GM12878 (cell line): ENCODE results near the gene CCDC9B. TPM values are rescaled to one million over a fixed set of nuclear protein-coding genes. Genes with fewer than 3 reads are reported as not detected.

Experiments used
- ATAC-seq: fragments of 200-7000 bp; cut with Tn5 transposase; 3 replicates; pipeline ENCODE4 v1.9.1; 2020; ENCODE audit warnings: mild to moderate bottlenecking, moderate library complexity
- BruUV-seq: library from RNA; stranded (reverse); fragments of 400-500 nt; replicated peaks from 2 replicates; lab custom pipeline; 2021; lab: Mats Ljungman, UMichigan
- CTCF ChIA-PET: fragments of 300-600 bp; sonication (Branson Sonifier 250); formaldehyde crosslinking; extraction: SDS; loops from one replicate; lab custom pipeline; 2021; ENCODE audit warnings: inconsistent platforms; lab: Yijun Ruan, JAX
- POLR2A ChIA-PET: fragments of 350-600 bp; formaldehyde crosslinking; extraction: SDS; loops from one replicate; lab custom pipeline; 2021; ENCODE audit warnings: inconsistent platforms; lab: Charles Lee
- RAD21 ChIA-PET: fragments of 300-600 bp; sonication (Branson Sonifier 250); formaldehyde crosslinking; loops from one replicate; lab custom pipeline; 2023; ENCODE audit warnings: antibody characterized with exemption; ENCODE audit not compliant: unreplicated experiment; lab: Charles Lee
- SMC1A ChIA-PET: fragments of 300-600 bp; sonication (Branson Sonifier 250); formaldehyde crosslinking; loops from one replicate; lab custom pipeline; 2023; ENCODE audit not compliant: unreplicated experiment, uncharacterized antibody; lab: Charles Lee
- DNase-seq: peaks from one replicate; pipeline ENCODE4 v3.0.0-alpha.2; 2011; ENCODE audit warnings: low read depth, low spot score
- FAIRE-seq: peaks from 3 replicates; lab custom pipeline; 2011; peaks lifted over from hg19 to GRCh38; lab: Jason Lieb, UNC
- H2AFZ ChIP-seq: 2 replicates; pipeline ENCODE4 v1.6.0; 2011; ENCODE audit warnings: low read depth, low read length, control low read depth; ENCODE audit not compliant: control insufficient read depth
- H3K27ac ChIP-seq: 2 replicates; pipeline ENCODE4 v1.5.1; 2011; ENCODE audit warnings: control low read depth; ENCODE audit not compliant: control insufficient read depth, insufficient read depth
- H3K27me3 ChIP-seq, 2 experiments: replicated peaks in 1 of 2; 2 replicates each; pipeline versions ENCODE4 v1.6.0 to v1.6.1; 2011; ENCODE audit warnings: low read length in 1 of 2; ENCODE audit not compliant: control insufficient read depth in 2 of 2, insufficient read depth in 2 of 2
- H3K36me3 ChIP-seq, 2 experiments: 2 replicates each; pipeline ENCODE4 v1.5.1; 2011; ENCODE audit warnings: low read length in 1 of 2; ENCODE audit not compliant: control insufficient read depth in 2 of 2, insufficient read depth in 2 of 2
- H3K4me1 ChIP-seq: 2 replicates; pipeline ENCODE4 v1.6.1; 2011; ENCODE audit warnings: mild to moderate bottlenecking, low read length, moderate library complexity, mixed read lengths; ENCODE audit not compliant: control insufficient read depth, insufficient read depth
- H3K4me2 ChIP-seq: 2 replicates; pipeline ENCODE4 v1.6.0; 2011; ENCODE audit warnings: control low read depth; ENCODE audit not compliant: control insufficient read depth, insufficient read depth
- H3K4me3 ChIP-seq: fragments of 200-600 bp; sonication (generic); 2 replicates; pipeline ENCODE4 v1.5.1; 2016
- H3K79me2 ChIP-seq: 2 replicates; pipeline ENCODE4 v1.6.0; 2011; ENCODE audit warnings: low read length; ENCODE audit not compliant: control insufficient read depth, insufficient read depth
- H3K9ac ChIP-seq: 2 replicates; pipeline ENCODE4 v1.8.0; 2011; ENCODE audit warnings: low read length, control low read depth, mixed read lengths; ENCODE audit not compliant: control insufficient read depth, insufficient read depth
- H3K9me3 ChIP-seq: replicated peaks from 3 replicates; pipeline ENCODE4 v1.5.1; 2011; ENCODE audit warnings: mild to moderate bottlenecking, low read length; ENCODE audit not compliant: control insufficient read depth, insufficient read depth
- H4K20me1 ChIP-seq: 2 replicates; pipeline ENCODE4 v1.6.0; 2011; ENCODE audit not compliant: control insufficient read depth, insufficient read depth
- CHD2 ChIP-seq: IDR thresholded peaks from 2 replicates; pipeline ENCODE4 v1.6.1; 2011; ENCODE audit warnings: low read depth, low read length, improper control_type of control experiment, borderline replicate concordance
- CHD4 ChIP-seq: fragments of 200-600 bp; sonication (generic); IDR thresholded peaks from 2 replicates; pipeline ENCODE4 v1.6.1; 2016; ENCODE audit warnings: mild to moderate bottlenecking
- FOS ChIP-seq: IDR thresholded peaks from 3 replicates; pipeline ENCODE4 v1.6.1; 2011; ENCODE audit warnings: borderline replicate concordance; ENCODE audit not compliant: insufficient read length; ENCODE audit errors: extremely low read depth
- IKZF2 ChIP-seq, 2 experiments: fragments of 450-650 bp; IDR thresholded peaks; 2 replicates each; pipeline ENCODE4 v1.6.1; 2017; ENCODE audit warnings: mild to moderate bottlenecking in 2 of 2, moderate library complexity in 2 of 2
- JUNB ChIP-seq: IDR thresholded peaks from 2 replicates; pipeline ENCODE4 v1.6.1; 2016; ENCODE audit warnings: antibody characterized with exemption, mild to moderate bottlenecking
- KLF5 ChIP-seq: fragments of 450-650 bp; IDR thresholded peaks from 2 replicates; pipeline ENCODE4 v1.6.1; 2014; ENCODE audit warnings: mild to moderate bottlenecking; ENCODE audit not compliant: partially characterized antibody
- NRF1 ChIP-seq: conservative IDR thresholded peaks from 2 replicates; pipeline ENCODE4 v1.6.1; 2011; ENCODE audit warnings: mild to moderate bottlenecking, low read depth, low read length, improper control_type of control experiment
- SMAD1 ChIP-seq: fragments of 450-650 bp; IDR thresholded peaks from 2 replicates; pipeline ENCODE4 v1.6.1; 2018; ENCODE audit warnings: mild to moderate bottlenecking, low read depth; ENCODE audit not compliant: partially characterized antibody
- TCF12 ChIP-seq: IDR thresholded peaks from 2 replicates; pipeline ENCODE4 v1.6.1; 2011; ENCODE audit warnings: low read depth, mild to moderate bottlenecking, low read length
- YBX1 ChIP-seq: fragments of 450-650 bp; IDR thresholded peaks from 2 replicates; pipeline ENCODE4 v1.6.1; 2016; ENCODE audit warnings: antibody characterized with exemption
- WGBS: methylation state at CpG from one replicate; pipeline ENCODE4 v1.1.6; 2016; ENCODE audit warnings: low lambda C conversion rate; ENCODE audit not compliant: insufficient replicate concordance, insufficient coverage; ENCODE audit errors: missing lambda C conversion rate; 5-methylcytosine and 5-hydroxymethylcytosine counted together
- in situ Hi-C: fragments of 300-500 bp; cut with MboI; formaldehyde crosslinking; loops from 9 replicates; pipeline ENCODE4 v1.14.3; 2018; ENCODE audit warnings: mixed read lengths
- intact Hi-C: fragments of 100-400 bp; cut with micrococcal nuclease; formaldehyde crosslinking; loops from one replicate; pipeline ENCODE4 v1.14.2; 2022; ENCODE audit not compliant: unreplicated experiment
- polyA plus RNA-seq, 11 experiments: library from polyadenylated mRNA; depleted of rRNA in 4 of 11; unstranded in 6 of 11; stranded (reverse) in 5 of 11; fragments of >200 nt; fragmentation: Nextera tagmentation in 4 of 11; fragmentation: Illumina TruSeq in 1 of 11; extraction: Ambion mirVana in 4 of 11; extraction: Trizol in 1 of 11; gene quantifications; 1 replicate in 1 of 11; 2 replicates in 10 of 11; pipeline versions ENCODE4 v1.2.1 to v1.2.3, GENCODE V29; 2011 to 2016; ENCODE audit warnings: inconsistent platforms in 2 of 11, missing spikeins in 2 of 11, low read depth in 1 of 11
- total RNA-seq, 4 experiments: library from RNA; depleted of rRNA in 3 of 4; stranded (reverse); fragments of >200 nt in 3 of 4; fragmentation: Illumina TruSeq in 1 of 4; extraction: Trizol in 1 of 4; gene quantifications; 2 replicates each; pipeline versions ENCODE4 v1.2.1 to v1.2.3, GENCODE V29; 2013 to 2021
- TF ChIP-seq, protein P1 (sequence below): fragments of 150-350 bp; IDR thresholded peaks from 2 replicates; pipeline ENCODE4 v1.6.1; 2014; ENCODE audit warnings: mild to moderate bottlenecking, low read depth, low read length
- TF ChIP-seq, protein P2 (sequence below): fragments of 450-650 bp; IDR thresholded peaks from 2 replicates; pipeline ENCODE4 v1.6.1; 2014; ENCODE audit warnings: mild to moderate bottlenecking
- TF ChIP-seq, protein P3 (sequence below): fragments of 450-650 bp; IDR thresholded peaks from 2 replicates; pipeline ENCODE4 v1.6.1; 2017; ENCODE audit warnings: mild to moderate bottlenecking, moderate library complexity

Gene CCDC9B
- total and polyA plus RNA-seq, 10 of the 15 experiments (the other 5 are each of a cell fraction or from before 2014, with no cell fraction given) = 0.01 to 0.08 (median 0.03) TPM; not detected in 6

DNA sequence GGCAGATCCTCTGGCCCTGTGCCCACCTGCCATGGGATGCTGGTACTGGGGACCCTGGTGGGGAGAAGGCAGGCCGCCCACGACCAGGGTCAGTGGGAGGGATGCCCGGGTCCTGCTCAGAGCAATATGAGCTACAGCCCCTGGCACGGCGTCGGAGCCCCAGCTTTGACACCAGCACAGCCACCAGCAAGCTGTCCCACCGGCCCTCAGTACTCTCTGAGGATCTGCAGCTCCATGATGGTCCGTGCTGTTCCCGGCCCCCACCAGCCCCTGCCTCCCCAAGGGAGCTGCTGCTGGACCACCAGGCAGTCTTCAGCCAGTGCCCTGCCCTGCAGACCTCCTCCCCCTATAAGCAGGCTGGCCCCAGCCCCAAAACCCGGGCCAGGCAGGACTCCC, 28.7 kb upstream of the CCDC9B start (continued):
- TF ChIP-seq FOS = no peak
- TF ChIP-seq YBX1 = no peak
- no peak for TF ChIP-seq CHD4
- no peak for TF ChIP-seq IKZF2 (IDR thresholded peaks at IDR 0.05)
- TF ChIP-seq TCF12 = no peak
- TF ChIP-seq SMAD1 = no peak

DNA sequence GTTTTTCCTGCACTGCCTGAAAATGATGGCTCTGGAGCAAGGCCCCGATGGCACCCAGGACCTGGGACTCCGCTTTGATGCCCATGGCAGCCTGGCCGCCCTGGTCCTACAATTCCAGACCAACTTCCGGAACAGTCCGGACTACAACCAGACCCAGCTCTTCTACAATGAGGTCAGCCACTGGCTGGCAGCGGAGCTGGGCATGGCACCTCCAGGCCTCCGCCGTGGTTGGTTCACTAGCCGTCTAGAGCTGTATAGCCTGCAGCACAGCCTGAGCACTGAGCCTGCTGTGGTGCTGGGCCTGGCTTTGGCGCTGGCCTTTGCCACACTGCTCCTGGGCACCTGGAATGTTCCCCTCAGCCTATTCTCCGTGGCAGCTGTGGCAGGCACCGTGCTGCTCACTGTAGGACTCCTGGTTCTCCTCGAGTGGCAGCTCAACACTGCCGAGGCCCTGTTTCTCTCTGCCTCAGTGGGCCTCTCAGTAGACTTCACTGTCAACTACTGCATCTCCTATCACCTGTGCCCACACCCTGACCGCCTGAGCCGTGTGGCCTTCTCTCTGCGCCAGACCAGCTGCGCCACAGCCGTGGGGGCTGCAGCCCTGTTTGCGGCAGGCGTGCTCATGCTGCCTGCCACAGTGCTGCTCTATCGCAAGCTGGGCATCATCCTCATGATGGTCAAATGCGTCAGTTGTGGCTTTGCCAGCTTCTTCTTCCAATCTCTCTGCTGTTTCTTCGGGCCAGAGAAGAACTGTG, 28.2 kb upstream of the CCDC9B start:
- Histone ChIP-seq H2AFZ (no peak overlapping the region), H4K20me1 (no peaks in the 10 kb centered on the region), H3K4me3 (no peak overlapping the region), H3K4me1 (peaks cover 8% of the 10 kb centered on the region), H3K9ac (no peak overlapping the region), H3K27me3 (peaks cover 3 to 5% of the 10 kb centered on the region in 2 experiments), H3K36me3 (no peaks in the 10 kb centered on the region), H3K9me3 (no peaks in the 10 kb centered on the region), H3K79me2 (no peaks in the 10 kb centered on the region), H3K4me2 (no peak overlapping the region), H3K27ac (no peak overlapping the region)
- WGBS = 79% methylated on average over 22 of the region's 24 CpGs
- CTCF ChIA-PET = interaction anchor here (1.2 to 7.5 kb wide), 10 partner anchors 15 to 54 kb away, joined by 3 to 58 read pairs (median 5); partner anchors contain the start of gene IVD
- ATAC-seq = no peak
- RAD21 ChIA-PET = interaction anchor here (0.8 to 1.4 kb wide), 3 partner anchors 9 to 54 kb away, joined by 3 read pairs; no protein-coding TSS in a partner anchor
- POLR2A ChIA-PET = interaction anchor here (0.5 kb wide), 1 partner anchor 19 kb away, joined by 3 read pairs; no protein-coding TSS in a partner anchor
- DNase-seq = no peak
- SMC1A ChIA-PET = interaction anchor here (1.2 to 2.4 kb wide), 3 partner anchors 23 to 53 kb away, joined by 3 to 8 read pairs (median 4); no protein-coding TSS in a partner anchor
- no peak for FAIRE-seq
- no TSS peak for BruUV-seq
- in situ Hi-C loops = no loop called here
- intact Hi-C loops = loop anchor here (1.0 kb wide), 1 partner anchor 53 kb away; no protein-coding TSS in a partner anchor
- TF ChIP-seq, protein P1, sequence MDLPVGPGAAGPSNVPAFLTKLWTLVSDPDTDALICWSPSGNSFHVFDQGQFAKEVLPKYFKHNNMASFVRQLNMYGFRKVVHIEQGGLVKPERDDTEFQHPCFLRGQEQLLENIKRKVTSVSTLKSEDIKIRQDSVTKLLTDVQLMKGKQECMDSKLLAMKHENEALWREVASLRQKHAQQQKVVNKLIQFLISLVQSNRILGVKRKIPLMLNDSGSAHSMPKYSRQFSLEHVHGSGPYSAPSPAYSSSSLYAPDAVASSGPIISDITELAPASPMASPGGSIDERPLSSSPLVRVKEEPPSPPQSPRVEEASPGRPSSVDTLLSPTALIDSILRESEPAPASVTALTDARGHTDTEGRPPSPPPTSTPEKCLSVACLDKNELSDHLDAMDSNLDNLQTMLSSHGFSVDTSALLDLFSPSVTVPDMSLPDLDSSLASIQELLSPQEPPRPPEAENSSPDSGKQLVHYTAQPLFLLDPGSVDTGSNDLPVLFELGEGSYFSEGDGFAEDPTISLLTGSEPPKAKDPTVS = no peak
- TF ChIP-seq CHD2 = no peak
- TF ChIP-seq KLF5 = no peak
- TF ChIP-seq, protein P2, sequence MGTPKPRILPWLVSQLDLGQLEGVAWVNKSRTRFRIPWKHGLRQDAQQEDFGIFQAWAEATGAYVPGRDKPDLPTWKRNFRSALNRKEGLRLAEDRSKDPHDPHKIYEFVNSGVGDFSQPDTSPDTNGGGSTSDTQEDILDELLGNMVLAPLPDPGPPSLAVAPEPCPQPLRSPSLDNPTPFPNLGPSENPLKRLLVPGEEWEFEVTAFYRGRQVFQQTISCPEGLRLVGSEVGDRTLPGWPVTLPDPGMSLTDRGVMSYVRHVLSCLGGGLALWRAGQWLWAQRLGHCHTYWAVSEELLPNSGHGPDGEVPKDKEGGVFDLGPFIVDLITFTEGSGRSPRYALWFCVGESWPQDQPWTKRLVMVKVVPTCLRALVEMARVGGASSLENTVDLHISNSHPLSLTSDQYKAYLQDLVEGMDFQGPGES = no peak
- no peak for TF ChIP-seq JUNB
- TF ChIP-seq FOS = no peak
- TF ChIP-seq, protein P3, sequence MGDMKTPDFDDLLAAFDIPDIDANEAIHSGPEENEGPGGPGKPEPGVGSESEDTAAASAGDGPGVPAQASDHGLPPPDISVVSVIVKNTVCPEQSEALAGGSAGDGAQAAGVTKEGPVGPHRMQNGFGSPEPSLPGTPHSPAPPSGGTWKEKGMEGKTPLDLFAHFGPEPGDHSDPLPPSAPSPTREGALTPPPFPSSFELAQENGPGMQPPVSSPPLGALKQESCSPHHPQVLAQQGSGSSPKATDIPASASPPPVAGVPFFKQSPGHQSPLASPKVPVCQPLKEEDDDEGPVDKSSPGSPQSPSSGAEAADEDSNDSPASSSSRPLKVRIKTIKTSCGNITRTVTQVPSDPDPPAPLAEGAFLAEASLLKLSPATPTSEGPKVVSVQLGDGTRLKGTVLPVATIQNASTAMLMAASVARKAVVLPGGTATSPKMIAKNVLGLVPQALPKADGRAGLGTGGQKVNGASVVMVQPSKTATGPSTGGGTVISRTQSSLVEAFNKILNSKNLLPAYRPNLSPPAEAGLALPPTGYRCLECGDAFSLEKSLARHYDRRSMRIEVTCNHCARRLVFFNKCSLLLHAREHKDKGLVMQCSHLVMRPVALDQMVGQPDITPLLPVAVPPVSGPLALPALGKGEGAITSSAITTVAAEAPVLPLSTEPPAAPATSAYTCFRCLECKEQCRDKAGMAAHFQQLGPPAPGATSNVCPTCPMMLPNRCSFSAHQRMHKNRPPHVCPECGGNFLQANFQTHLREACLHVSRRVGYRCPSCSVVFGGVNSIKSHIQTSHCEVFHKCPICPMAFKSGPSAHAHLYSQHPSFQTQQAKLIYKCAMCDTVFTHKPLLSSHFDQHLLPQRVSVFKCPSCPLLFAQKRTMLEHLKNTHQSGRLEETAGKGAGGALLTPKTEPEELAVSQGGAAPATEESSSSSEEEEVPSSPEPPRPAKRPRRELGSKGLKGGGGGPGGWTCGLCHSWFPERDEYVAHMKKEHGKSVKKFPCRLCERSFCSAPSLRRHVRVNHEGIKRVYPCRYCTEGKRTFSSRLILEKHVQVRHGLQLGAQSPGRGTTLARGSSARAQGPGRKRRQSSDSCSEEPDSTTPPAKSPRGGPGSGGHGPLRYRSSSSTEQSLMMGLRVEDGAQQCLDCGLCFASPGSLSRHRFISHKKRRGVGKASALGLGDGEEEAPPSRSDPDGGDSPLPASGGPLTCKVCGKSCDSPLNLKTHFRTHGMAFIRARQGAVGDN = no peak
- no peak for TF ChIP-seq NRF1
